PFSK-1 (cell line): ENCODE results near the gene ANKRD40.

Experiments
- FOXP2 ChIP-seq: optimal IDR thresholded peaks from 2 replicates; pipeline ENCODE3; 2011; ENCODE audit warnings: borderline replicate concordance, control low read depth, inconsistent platforms; ENCODE audit not compliant: insufficient read depth; ENCODE audit errors: extremely low read length, extremely low read depth
- POLR2AphosphoS5 ChIP-seq: IDR thresholded peaks from 2 replicates; pipeline ENCODE4 v1.6.1; 2012; ENCODE audit warnings: low read depth, mild to moderate bottlenecking, control low read depth, low read length, moderate library complexity
- SIN3A ChIP-seq: IDR thresholded peaks from 2 replicates; pipeline ENCODE4 v1.6.1; 2012; ENCODE audit warnings: mild to moderate bottlenecking, low read length, moderate library complexity, borderline replicate concordance; ENCODE audit not compliant: insufficient read depth
- TAF1 ChIP-seq: IDR thresholded peaks from 2 replicates; pipeline ENCODE4 v1.6.1; 2012; ENCODE audit warnings: low read length, control low read depth, borderline replicate concordance; ENCODE audit not compliant: insufficient read depth
- TF ChIP-seq, protein P1 (sequence below), 2 experiments: IDR thresholded peaks; 2 replicates each; pipeline versions ENCODE4 v1.6.1 to v1.8.0; 2011 to 2012; ENCODE audit warnings: low read depth in 2 of 2, low read length in 2 of 2, control low read depth in 1 of 2, inconsistent platforms in 1 of 2, mild to moderate bottlenecking in 1 of 2, moderate library complexity in 1 of 2; ENCODE audit not compliant: insufficient read depth in 1 of 2

Gene ANKRD40

GRCh38 chr17:50719924-50720794 is 12.4 kb upstream of the ANKRD40 start:
- no peak for TF ChIP-seq SIN3A
- TF ChIP-seq, protein P1, sequence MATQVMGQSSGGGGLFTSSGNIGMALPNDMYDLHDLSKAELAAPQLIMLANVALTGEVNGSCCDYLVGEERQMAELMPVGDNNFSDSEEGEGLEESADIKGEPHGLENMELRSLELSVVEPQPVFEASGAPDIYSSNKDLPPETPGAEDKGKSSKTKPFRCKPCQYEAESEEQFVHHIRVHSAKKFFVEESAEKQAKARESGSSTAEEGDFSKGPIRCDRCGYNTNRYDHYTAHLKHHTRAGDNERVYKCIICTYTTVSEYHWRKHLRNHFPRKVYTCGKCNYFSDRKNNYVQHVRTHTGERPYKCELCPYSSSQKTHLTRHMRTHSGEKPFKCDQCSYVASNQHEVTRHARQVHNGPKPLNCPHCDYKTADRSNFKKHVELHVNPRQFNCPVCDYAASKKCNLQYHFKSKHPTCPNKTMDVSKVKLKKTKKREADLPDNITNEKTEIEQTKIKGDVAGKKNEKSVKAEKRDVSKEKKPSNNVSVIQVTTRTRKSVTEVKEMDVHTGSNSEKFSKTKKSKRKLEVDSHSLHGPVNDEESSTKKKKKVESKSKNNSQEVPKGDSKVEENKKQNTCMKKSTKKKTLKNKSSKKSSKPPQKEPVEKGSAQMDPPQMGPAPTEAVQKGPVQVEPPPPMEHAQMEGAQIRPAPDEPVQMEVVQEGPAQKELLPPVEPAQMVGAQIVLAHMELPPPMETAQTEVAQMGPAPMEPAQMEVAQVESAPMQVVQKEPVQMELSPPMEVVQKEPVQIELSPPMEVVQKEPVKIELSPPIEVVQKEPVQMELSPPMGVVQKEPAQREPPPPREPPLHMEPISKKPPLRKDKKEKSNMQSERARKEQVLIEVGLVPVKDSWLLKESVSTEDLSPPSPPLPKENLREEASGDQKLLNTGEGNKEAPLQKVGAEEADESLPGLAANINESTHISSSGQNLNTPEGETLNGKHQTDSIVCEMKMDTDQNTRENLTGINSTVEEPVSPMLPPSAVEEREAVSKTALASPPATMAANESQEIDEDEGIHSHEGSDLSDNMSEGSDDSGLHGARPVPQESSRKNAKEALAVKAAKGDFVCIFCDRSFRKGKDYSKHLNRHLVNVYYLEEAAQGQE (IDR thresholded peaks at IDR 0.05; ENCODE audit: insufficient read depth in 1 of 2, low read depth in 2 of 2, low read length in 2 of 2) = no peak
- no peak for TF ChIP-seq POLR2AphosphoS5
- no peak for TF ChIP-seq TAF1
- no peak for TF ChIP-seq FOXP2

- TF ChIP-seq SIN3A (0 out of 2 replicates have a peak, but pooled peaks have one; percentile 25), TAF1 (peak; percentile 93; the same call in 1 of the 2 replicates), FOXP2 (peak; percentile 24), POLR2AphosphoS5 (peak; percentile 96)
- TF ChIP-seq, protein P1 (IDR thresholded peaks at IDR 0.05; ENCODE audit: insufficient read depth in 1 of 2, low read depth in 2 of 2, low read length in 2 of 2) = peak in 1 of 2 experiments; percentile 53; a peak in 1 of 4 replicates
Measured at GRCh38 chr17:50719144-50719923, 11.6 kb upstream of the ANKRD40 start, which contains the start of gene LUC7L3. LUC7L3 (plus strand) TSS chr17:50719603; CDS start chr17:50719733, 130 bp downstream.

GRCh38 chr17:50715471-50715870 is 7.8 kb upstream of the ANKRD40 start:
- no peak for TF ChIP-seq TAF1
- no peak for TF ChIP-seq POLR2AphosphoS5
- TF ChIP-seq, protein P1 (IDR thresholded peaks at IDR 0.05; ENCODE audit: insufficient read depth in 1 of 2, low read depth in 2 of 2, low read length in 2 of 2) = no peak
- no peak for TF ChIP-seq SIN3A
- TF ChIP-seq FOXP2 = no peak

GRCh38 chr17:50712641-50713040 is 4.9 kb upstream of the ANKRD40 start:
- TF ChIP-seq TAF1 (no peak), POLR2AphosphoS5 (no peak), FOXP2 (no peak), SIN3A (no peak)
- TF ChIP-seq, protein P1 (IDR thresholded peaks at IDR 0.05; ENCODE audit: insufficient read depth in 1 of 2, low read depth in 2 of 2, low read length in 2 of 2) = no peak
